Natural killer cell (primary cell): ENCODE measurements around the gene NAP1L4. TPM values are rescaled to one million over a fixed set of nuclear protein-coding genes. Genes with fewer than 3 reads are reported as not detected.

Experiments used
- ATAC-seq, 3 donors: fragments of 150-1000 bp in 2 of 3; fragments of 200-7000 bp in 1 of 3; cut with Tn5 transposase; 1 replicate in 1 of 3; 2 replicates in 2 of 3; pipeline ENCODE4 v1.10.0; 2021; ENCODE audit warnings: mild to moderate bottlenecking in 2 of 3, moderate library complexity in 2 of 3
- DNase-seq, 2 donors: peaks; one replicate each; pipeline versions ENCODE4 v3.0.0 to v3.0.0-alpha.2; 2013 to 2021; ENCODE audit warnings: mixed read lengths in 1 of 2
- H3K27ac ChIP-seq: one replicate; pipeline ENCODE4 v1.5.1; 2013; ENCODE audit warnings: mild to moderate bottlenecking, low read length
- H3K27me3 ChIP-seq: one replicate; pipeline ENCODE4 v1.6.1; 2013; ENCODE audit warnings: low read length; ENCODE audit not compliant: control insufficient read depth, insufficient read depth
- H3K36me3 ChIP-seq: one replicate; pipeline ENCODE4 v1.6.1; 2013; ENCODE audit warnings: low read length; ENCODE audit not compliant: control insufficient read depth, insufficient read depth
- H3K4me1 ChIP-seq: one replicate; pipeline ENCODE4 v1.6.1; 2013; ENCODE audit warnings: low read length; ENCODE audit not compliant: control insufficient read depth, insufficient read depth
- H3K4me3 ChIP-seq: one replicate; pipeline ENCODE4 v1.5.1; 2013; ENCODE audit warnings: low read length
- H3K9me3 ChIP-seq: one replicate; pipeline ENCODE4 v1.6.1; 2013; ENCODE audit warnings: low read length; ENCODE audit not compliant: control insufficient read depth, insufficient read depth
- H3K27ac Mint-ChIP-seq, 2 donors: one replicate each; pipeline ENCODE4 v1.8.0; 2022; ENCODE audit warnings: mild to moderate bottlenecking in 2 of 2, mixed read lengths in 2 of 2, moderate library complexity in 1 of 2
- H3K27me3 Mint-ChIP-seq, 2 donors: one replicate each; pipeline ENCODE4 v1.8.0; 2022; ENCODE audit warnings: low read depth in 2 of 2, mixed read lengths in 2 of 2
- H3K36me3 Mint-ChIP-seq: one replicate; pipeline ENCODE4 v1.8.0; 2022; ENCODE audit warnings: mixed read lengths
- H3K4me1 Mint-ChIP-seq, 2 donors: one replicate each; pipeline ENCODE4 v1.8.0; 2022; ENCODE audit warnings: mixed read lengths in 2 of 2
- H3K4me3 Mint-ChIP-seq: one replicate; pipeline ENCODE4 v1.8.0; 2022; ENCODE audit warnings: mild to moderate bottlenecking, moderate library complexity, mixed read lengths
- H3K9me3 Mint-ChIP-seq, 2 donors: one replicate each; pipeline ENCODE4 v1.8.0; 2022; ENCODE audit warnings: mixed read lengths in 2 of 2
- WGBS: methylation state at CpG from one replicate; pipeline ENCODE4 v1.1.7; 2013; ENCODE audit warnings: missing lambda C conversion rate; ENCODE audit not compliant: insufficient coverage; 5-methylcytosine and 5-hydroxymethylcytosine counted together
- intact Hi-C: fragments of 100-400 bp; cut with micrococcal nuclease; formaldehyde crosslinking; loops from one replicate; pipeline ENCODE4 v1.14.2; 2022
- total RNA-seq, 4 donors: library from RNA; stranded (reverse); fragments of 120-200 nt in 1 of 4; gene quantifications; one replicate each; pipeline versions ENCODE4 v1.2.3 to v1.2.4, GENCODE V29; 2013 to 2022
- TF ChIP-seq, protein P1 (sequence below): fragments of 200-600 bp; IDR thresholded peaks from one replicate; pipeline ENCODE4 v1.8.0; 2022; ENCODE audit warnings: antibody characterized with exemption

The NAP1L4 gene
- total RNA-seq, 3 donors from 2014 or later (not counting 1 experiment from before 2014, with no cell fraction given), result 219 to 244 (median 237) TPM

DNA sequence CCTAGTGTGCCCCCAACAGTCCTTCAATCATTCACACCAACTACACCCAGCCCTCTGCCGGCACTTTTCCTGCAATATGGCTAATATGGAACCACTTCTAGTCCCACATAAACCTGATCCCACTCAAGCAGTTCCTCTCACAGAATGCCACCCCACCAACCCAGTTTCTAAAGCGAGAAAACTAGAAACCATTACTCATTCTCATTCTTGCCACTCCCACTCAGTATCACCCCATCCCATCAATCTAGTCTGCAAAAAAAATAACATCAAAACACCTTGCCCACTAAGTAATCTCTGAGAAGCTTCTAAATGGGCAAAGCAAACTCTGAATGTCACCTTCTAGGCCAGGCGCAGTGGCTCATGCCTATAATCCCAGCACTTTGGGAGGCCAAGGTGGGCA is 17.9 kb downstream of the NAP1L4 start:
- intact Hi-C loops, result loop anchor here (2.0 kb wide), 1 partner anchor 117 kb away; no protein-coding TSS in a partner anchor
- peaks cover 91% of the 10 kb centered on the region for H3K36me3 ChIP-seq
- no peaks in the 10 kb centered on the region for H3K27me3 Mint-ChIP-seq
- H3K4me3 Mint-ChIP-seq, result no peak overlapping the region
- no peak overlapping the region for H3K27ac ChIP-seq
- H3K27ac Mint-ChIP-seq, result no peak overlapping the region
- no peaks in the 10 kb centered on the region for H3K9me3 Mint-ChIP-seq
- H3K36me3 Mint-ChIP-seq, result peaks cover 10% of the 10 kb centered on the region
- no peaks in the 10 kb centered on the region for H3K27me3 ChIP-seq
- H3K4me1 ChIP-seq, result no peaks in the 10 kb centered on the region
- WGBS, result 96% methylated on average over 3 of the region's 3 CpGs
- ATAC-seq, result no peak
- H3K9me3 ChIP-seq, result no peaks in the 10 kb centered on the region
- TF ChIP-seq, protein P1, sequence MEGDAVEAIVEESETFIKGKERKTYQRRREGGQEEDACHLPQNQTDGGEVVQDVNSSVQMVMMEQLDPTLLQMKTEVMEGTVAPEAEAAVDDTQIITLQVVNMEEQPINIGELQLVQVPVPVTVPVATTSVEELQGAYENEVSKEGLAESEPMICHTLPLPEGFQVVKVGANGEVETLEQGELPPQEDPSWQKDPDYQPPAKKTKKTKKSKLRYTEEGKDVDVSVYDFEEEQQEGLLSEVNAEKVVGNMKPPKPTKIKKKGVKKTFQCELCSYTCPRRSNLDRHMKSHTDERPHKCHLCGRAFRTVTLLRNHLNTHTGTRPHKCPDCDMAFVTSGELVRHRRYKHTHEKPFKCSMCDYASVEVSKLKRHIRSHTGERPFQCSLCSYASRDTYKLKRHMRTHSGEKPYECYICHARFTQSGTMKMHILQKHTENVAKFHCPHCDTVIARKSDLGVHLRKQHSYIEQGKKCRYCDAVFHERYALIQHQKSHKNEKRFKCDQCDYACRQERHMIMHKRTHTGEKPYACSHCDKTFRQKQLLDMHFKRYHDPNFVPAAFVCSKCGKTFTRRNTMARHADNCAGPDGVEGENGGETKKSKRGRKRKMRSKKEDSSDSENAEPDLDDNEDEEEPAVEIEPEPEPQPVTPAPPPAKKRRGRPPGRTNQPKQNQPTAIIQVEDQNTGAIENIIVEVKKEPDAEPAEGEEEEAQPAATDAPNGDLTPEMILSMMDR, result no peak
- H3K4me3 ChIP-seq, result no peak overlapping the region
- no peak for DNase-seq
- peaks cover 9 to 20% of the 10 kb centered on the region in 2 donors for H3K4me1 Mint-ChIP-seq

DNA sequence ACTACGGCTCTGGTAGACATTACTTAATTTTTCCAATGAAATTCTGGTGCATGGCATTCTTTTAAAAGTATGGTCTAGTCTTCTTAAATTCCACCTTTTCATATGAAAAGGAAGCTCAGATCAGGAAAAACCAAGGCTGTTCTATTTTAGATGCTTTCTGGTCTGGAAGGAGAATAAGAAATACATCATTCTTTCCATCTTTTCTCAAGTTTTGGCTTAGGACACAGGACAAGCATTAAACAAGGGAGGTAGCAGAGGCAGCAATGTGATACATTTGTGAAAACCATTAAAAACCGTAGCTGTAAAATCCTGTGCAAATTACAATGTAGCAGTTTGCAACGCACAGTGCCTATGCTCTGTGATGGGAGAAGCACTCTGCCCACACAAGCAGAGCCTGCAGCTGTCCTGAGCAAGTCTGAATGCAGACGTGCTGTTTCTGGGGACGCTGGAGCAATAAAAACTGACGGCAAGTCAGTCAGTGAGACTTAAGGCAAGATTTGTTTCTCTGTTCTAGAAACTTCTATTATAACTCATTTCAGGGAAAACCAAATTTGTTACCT is 23.7 kb downstream of the NAP1L4 start:
- no peaks in the 10 kb centered on the region for H3K27me3 Mint-ChIP-seq
- no peaks in the 10 kb centered on the region for H3K9me3 Mint-ChIP-seq
- H3K4me3 ChIP-seq, result no peak overlapping the region
- no peak for ATAC-seq
- no peak overlapping the region for H3K4me3 Mint-ChIP-seq
- no peaks in the 10 kb centered on the region for H3K4me1 ChIP-seq
- TF ChIP-seq, protein P1, result no peak
- H3K36me3 Mint-ChIP-seq, result peaks cover 22% of the 10 kb centered on the region
- intact Hi-C loops, result no loop called here
- H3K9me3 ChIP-seq, result no peaks in the 10 kb centered on the region
- no peak for DNase-seq
- peaks cover 91% of the 10 kb centered on the region for H3K36me3 ChIP-seq
- H3K27ac ChIP-seq, result no peak overlapping the region
- 79% methylated on average over 6 of the region's 6 CpGs for WGBS
- H3K27ac Mint-ChIP-seq, result no peak overlapping the region
- H3K27me3 ChIP-seq, result no peaks in the 10 kb centered on the region
- peaks cover 5 to 16% of the 10 kb centered on the region in 2 donors for H3K4me1 Mint-ChIP-seq

DNA sequence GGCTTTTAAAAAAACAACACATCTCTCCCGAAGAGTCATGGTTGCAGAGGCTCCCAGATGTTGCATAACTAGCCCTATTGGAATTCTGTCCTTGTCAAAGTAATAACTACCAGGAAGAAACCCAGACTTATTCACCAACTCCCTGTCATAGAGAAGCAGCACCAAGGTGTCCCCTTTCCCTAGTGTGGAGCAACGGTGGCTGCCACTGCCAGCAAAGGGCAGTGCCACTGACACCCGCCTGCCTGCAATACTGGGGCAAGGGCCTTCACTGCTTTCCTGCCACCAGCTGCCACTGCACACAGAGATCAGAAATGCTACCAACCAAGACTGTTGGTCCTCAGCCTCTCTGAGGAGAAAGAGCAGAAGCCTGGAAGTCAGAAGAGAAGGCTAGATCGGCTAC is 27.3 kb downstream of the NAP1L4 start:
- peaks cover 17% of the 10 kb centered on the region for H3K36me3 Mint-ChIP-seq
- no peak for DNase-seq
- Histone ChIP-seq H3K9me3 (no peaks in the 10 kb centered on the region), H3K27me3 (no peaks in the 10 kb centered on the region), H3K4me3 (no peak overlapping the region), H3K4me1 (no peaks in the 10 kb centered on the region), H3K36me3 (peaks cover 88% of the 10 kb centered on the region), H3K27ac (no peak overlapping the region)
- no peaks in the 10 kb centered on the region for H3K9me3 Mint-ChIP-seq
- intact Hi-C loops, result no loop called here
- no peak for ATAC-seq
- WGBS, result 95% methylated on average over 4 of the region's 4 CpGs
- TF ChIP-seq, protein P1, result no peak
- H3K27me3 Mint-ChIP-seq, result no peaks in the 10 kb centered on the region
- no peak overlapping the region for H3K27ac Mint-ChIP-seq
- peaks cover 14 to 33% of the 10 kb centered on the region in 2 donors for H3K4me1 Mint-ChIP-seq
- no peak overlapping the region for H3K4me3 Mint-ChIP-seq

DNA sequence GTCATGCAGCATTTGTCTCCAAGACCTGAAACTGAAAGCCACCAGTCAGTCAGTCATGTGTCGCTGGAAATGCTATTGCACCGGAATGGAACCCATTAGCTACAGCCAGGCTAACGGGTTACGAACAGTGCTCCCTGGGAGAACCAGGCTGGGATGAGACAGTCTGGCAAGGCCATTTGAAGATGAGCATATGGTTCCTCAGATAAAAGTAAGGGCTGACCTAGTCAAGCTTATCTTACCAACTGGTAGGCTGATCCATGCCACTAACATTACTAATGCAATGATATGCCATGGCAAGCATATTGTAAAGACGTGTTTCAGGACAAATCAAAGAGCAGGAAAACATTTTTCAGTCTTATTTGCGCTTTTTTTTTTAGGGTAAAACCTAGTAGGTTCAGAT is 28.4 kb downstream of the NAP1L4 start:
- H3K36me3 Mint-ChIP-seq, result peaks cover 11% of the 10 kb centered on the region
- TF ChIP-seq, protein P1, result no peak
- H3K27me3 Mint-ChIP-seq, result no peaks in the 10 kb centered on the region
- intact Hi-C loops, result no loop called here
- no peak overlapping the region for H3K27ac Mint-ChIP-seq
- no peaks in the 10 kb centered on the region for H3K9me3 Mint-ChIP-seq
- H3K9me3 ChIP-seq, result no peaks in the 10 kb centered on the region
- H3K4me1 ChIP-seq, result no peaks in the 10 kb centered on the region
- DNase-seq (no peak), ATAC-seq (no peak)
- H3K4me3 Mint-ChIP-seq, result no peak overlapping the region
- H3K4me1 Mint-ChIP-seq, result peaks cover 14 to 33% of the 10 kb centered on the region in 2 donors
- no peaks in the 10 kb centered on the region for H3K27me3 ChIP-seq
- peaks cover 88% of the 10 kb centered on the region for H3K36me3 ChIP-seq
- no peak overlapping the region for H3K4me3 ChIP-seq
- H3K27ac ChIP-seq, result no peak overlapping the region
- 93% methylated on average over 6 of the region's 6 CpGs for WGBS
